GM12878 (cell line): ENCODE results near the gene HLTF. TPM values are rescaled to one million over a fixed set of nuclear protein-coding genes. Genes with fewer than 3 reads are reported as not detected.

Source experiments
- ATAC-seq: fragments of 200-7000 bp; cut with Tn5 transposase; 3 replicates; pipeline ENCODE4 v1.9.1; 2020; ENCODE audit warnings: mild to moderate bottlenecking, moderate library complexity
- BruUV-seq: library from RNA; stranded (reverse); fragments of 400-500 nt; replicated peaks from 2 replicates; lab custom pipeline; 2021; lab: Mats Ljungman, UMichigan
- CTCF ChIA-PET: fragments of 300-600 bp; sonication (Branson Sonifier 250); formaldehyde crosslinking; extraction: SDS; loops from one replicate; lab custom pipeline; 2021; ENCODE audit warnings: inconsistent platforms; lab: Yijun Ruan, JAX
- POLR2A ChIA-PET: fragments of 350-600 bp; formaldehyde crosslinking; extraction: SDS; loops from one replicate; lab custom pipeline; 2021; ENCODE audit warnings: inconsistent platforms; lab: Charles Lee
- RAD21 ChIA-PET: fragments of 300-600 bp; sonication (Branson Sonifier 250); formaldehyde crosslinking; loops from one replicate; lab custom pipeline; 2023; ENCODE audit warnings: antibody characterized with exemption; ENCODE audit not compliant: unreplicated experiment; lab: Charles Lee
- SMC1A ChIA-PET: fragments of 300-600 bp; sonication (Branson Sonifier 250); formaldehyde crosslinking; loops from one replicate; lab custom pipeline; 2023; ENCODE audit not compliant: unreplicated experiment, uncharacterized antibody; lab: Charles Lee
- DNase-seq: peaks from one replicate; pipeline ENCODE4 v3.0.0-alpha.2; 2011; ENCODE audit warnings: low read depth, low spot score
- FAIRE-seq: peaks from 3 replicates; lab custom pipeline; 2011; peaks lifted over from hg19 to GRCh38; lab: Jason Lieb, UNC
- H2AFZ ChIP-seq: 2 replicates; pipeline ENCODE4 v1.6.0; 2011; ENCODE audit warnings: low read depth, low read length, control low read depth; ENCODE audit not compliant: control insufficient read depth
- H3K27ac ChIP-seq: 2 replicates; pipeline ENCODE4 v1.5.1; 2011; ENCODE audit warnings: control low read depth; ENCODE audit not compliant: control insufficient read depth, insufficient read depth
- H3K27me3 ChIP-seq, 2 experiments: replicated peaks in 1 of 2; 2 replicates each; pipeline versions ENCODE4 v1.6.0 to v1.6.1; 2011; ENCODE audit warnings: low read length in 1 of 2; ENCODE audit not compliant: control insufficient read depth in 2 of 2, insufficient read depth in 2 of 2
- H3K36me3 ChIP-seq, 2 experiments: 2 replicates each; pipeline ENCODE4 v1.5.1; 2011; ENCODE audit warnings: low read length in 1 of 2; ENCODE audit not compliant: control insufficient read depth in 2 of 2, insufficient read depth in 2 of 2
- H3K4me1 ChIP-seq: 2 replicates; pipeline ENCODE4 v1.6.1; 2011; ENCODE audit warnings: mild to moderate bottlenecking, low read length, moderate library complexity, mixed read lengths; ENCODE audit not compliant: control insufficient read depth, insufficient read depth
- H3K4me2 ChIP-seq: 2 replicates; pipeline ENCODE4 v1.6.0; 2011; ENCODE audit warnings: control low read depth; ENCODE audit not compliant: control insufficient read depth, insufficient read depth
- H3K4me3 ChIP-seq: fragments of 200-600 bp; sonication (generic); 2 replicates; pipeline ENCODE4 v1.5.1; 2016
- H3K79me2 ChIP-seq: 2 replicates; pipeline ENCODE4 v1.6.0; 2011; ENCODE audit warnings: low read length; ENCODE audit not compliant: control insufficient read depth, insufficient read depth
- H3K9ac ChIP-seq: 2 replicates; pipeline ENCODE4 v1.8.0; 2011; ENCODE audit warnings: low read length, control low read depth, mixed read lengths; ENCODE audit not compliant: control insufficient read depth, insufficient read depth
- H3K9me3 ChIP-seq: replicated peaks from 3 replicates; pipeline ENCODE4 v1.5.1; 2011; ENCODE audit warnings: mild to moderate bottlenecking, low read length; ENCODE audit not compliant: control insufficient read depth, insufficient read depth
- H4K20me1 ChIP-seq: 2 replicates; pipeline ENCODE4 v1.6.0; 2011; ENCODE audit not compliant: control insufficient read depth, insufficient read depth
- CBFB ChIP-seq: IDR thresholded peaks from 2 replicates; pipeline ENCODE4 v1.6.1; 2016; ENCODE audit warnings: antibody characterized with exemption, low read depth
- CREM ChIP-seq: IDR thresholded peaks from 2 replicates; pipeline ENCODE4 v1.6.1; 2014; ENCODE audit warnings: antibody characterized with exemption, low read depth
- CUX1 ChIP-seq: IDR thresholded peaks from 2 replicates; pipeline ENCODE4 v1.6.1; 2012; ENCODE audit warnings: improper control_type of control experiment, low read depth, low read length; ENCODE audit not compliant: insufficient replicate concordance
- IRF4 ChIP-seq: IDR thresholded peaks from 2 replicates; pipeline ENCODE4 v1.6.1; 2011; ENCODE audit warnings: low read depth, low read length
- MEF2B ChIP-seq: fragments of 450-650 bp; IDR thresholded peaks from 2 replicates; pipeline ENCODE4 v1.6.1; 2018; ENCODE audit warnings: mild to moderate bottlenecking, moderate library complexity; ENCODE audit not compliant: partially characterized antibody, poor library complexity, severe bottlenecking
- NFYA ChIP-seq: IDR thresholded peaks from 2 replicates; pipeline ENCODE4 v1.6.1; 2011; ENCODE audit warnings: low read depth, mild to moderate bottlenecking, low read length, improper control_type of control experiment, borderline replicate concordance
- PML ChIP-seq: IDR thresholded peaks from 2 replicates; pipeline ENCODE4 v1.6.1; 2012; ENCODE audit warnings: low read length, inconsistent platforms
- POLR2AphosphoS5 ChIP-seq: IDR thresholded peaks from 2 replicates; pipeline ENCODE4 v1.6.1; 2011; ENCODE audit warnings: mild to moderate bottlenecking, low read length, inconsistent platforms
- RUNX3 ChIP-seq: IDR thresholded peaks from 2 replicates; pipeline ENCODE4 v1.6.1; 2012; ENCODE audit warnings: low read length, inconsistent platforms
- STAT1 ChIP-seq: fragments of 450-650 bp; conservative IDR thresholded peaks from 2 replicates; pipeline ENCODE4 v1.6.1; 2014; ENCODE audit warnings: antibody characterized with exemption, mild to moderate bottlenecking
- TAF1 ChIP-seq: IDR thresholded peaks from 2 replicates; pipeline ENCODE4 v1.6.1; 2011; ENCODE audit warnings: mild to moderate bottlenecking, low read depth, low read length, borderline replicate concordance
- TARDBP ChIP-seq: IDR thresholded peaks from 2 replicates; pipeline ENCODE4 v1.6.1; 2016; ENCODE audit warnings: borderline replicate concordance
- TCF7 ChIP-seq: IDR thresholded peaks from 2 replicates; pipeline ENCODE4 v1.6.1; 2014; ENCODE audit warnings: antibody characterized with exemption, borderline replicate concordance
- ZNF384 ChIP-seq: IDR thresholded peaks from 2 replicates; pipeline ENCODE4 v1.6.1; 2012; ENCODE audit warnings: low read depth, mild to moderate bottlenecking, low read length, improper control_type of control experiment, borderline replicate concordance
- WGBS: methylation state at CpG from one replicate; pipeline ENCODE4 v1.1.6; 2016; ENCODE audit warnings: low lambda C conversion rate; ENCODE audit not compliant: insufficient replicate concordance, insufficient coverage; ENCODE audit errors: missing lambda C conversion rate; 5-methylcytosine and 5-hydroxymethylcytosine counted together
- in situ Hi-C: fragments of 300-500 bp; cut with MboI; formaldehyde crosslinking; loops from 9 replicates; pipeline ENCODE4 v1.14.3; 2018; ENCODE audit warnings: mixed read lengths
- intact Hi-C: fragments of 100-400 bp; cut with micrococcal nuclease; formaldehyde crosslinking; loops from one replicate; pipeline ENCODE4 v1.14.2; 2022; ENCODE audit not compliant: unreplicated experiment
- polyA plus RNA-seq, 11 experiments: library from polyadenylated mRNA; depleted of rRNA in 4 of 11; unstranded in 6 of 11; stranded (reverse) in 5 of 11; fragments of >200 nt; fragmentation: Nextera tagmentation in 4 of 11; fragmentation: Illumina TruSeq in 1 of 11; extraction: Ambion mirVana in 4 of 11; extraction: Trizol in 1 of 11; gene quantifications; 1 replicate in 1 of 11; 2 replicates in 10 of 11; pipeline versions ENCODE4 v1.2.1 to v1.2.3, GENCODE V29; 2011 to 2016; ENCODE audit warnings: inconsistent platforms in 2 of 11, missing spikeins in 2 of 11, low read depth in 1 of 11
- total RNA-seq, 4 experiments: library from RNA; depleted of rRNA in 3 of 4; stranded (reverse); fragments of >200 nt in 3 of 4; fragmentation: Illumina TruSeq in 1 of 4; extraction: Trizol in 1 of 4; gene quantifications; 2 replicates each; pipeline versions ENCODE4 v1.2.1 to v1.2.3, GENCODE V29; 2013 to 2021

The HLTF gene
- total and polyA plus RNA-seq, 10 of the 15 experiments (the other 5 are each of a cell fraction or from before 2014, with no cell fraction given) = 13.7 to 50.4 (median 31.7) TPM

- POLR2A ChIA-PET = no interaction called here
- WGBS = 83% methylated on average over 7 of the region's 7 CpGs
- ATAC-seq = no peak
Measured at GRCh38 chr3:149007567-149008257, 78.6 kb downstream of the HLTF start.

More at GRCh38 chr3:149007567-149008257, 78.6 kb downstream of the HLTF start:
- DNase-seq (no peak), FAIRE-seq (no peak)
- Histone ChIP-seq H3K9ac (no peak overlapping the region), H3K27me3 (no peaks in the 10 kb centered on the region), H3K4me3 (no peak overlapping the region), H4K20me1 (no peaks in the 10 kb centered on the region), H3K9me3 (no peaks in the 10 kb centered on the region), H3K4me1 (peaks cover 7% of the 10 kb centered on the region), H3K79me2 (no peaks in the 10 kb centered on the region), H2AFZ (no peak overlapping the region), H3K4me2 (no peak overlapping the region), H3K36me3 (peaks cover 5 to 19% of the 10 kb centered on the region in 2 experiments; a peak in 3 of 4 replicates), H3K27ac (no peak overlapping the region)
- BruUV-seq = no TSS peak
- RAD21 ChIA-PET = no interaction called here
- SMC1A ChIA-PET = no interaction called here
- CTCF ChIA-PET = no interaction called here
- in situ Hi-C loops = no loop called here
- intact Hi-C loops = no loop called here
- TF ChIP-seq RUNX3 (no peak), CREM (no peak), TAF1 (no peak), STAT1 (no peak), CBFB (no peak), PML (no peak), POLR2AphosphoS5 (no peak), TCF7 (no peak), MEF2B (no peak), TARDBP (no peak), NFYA (no peak), CUX1 (no peak), ZNF384 (no peak), IRF4 (no peak)
- TF ChIP-seq, all 136 proteins: peak for 0
